ENCODE data around the gene HOXA1.

HOXA1 gene

GRCh38 chr7:27113991-27114769, 18.4 kb upstream of the HOXA1 start:
- no peaks in the 10 kb centered on the region for H3K4me1 ChIP-seq (ENCODE audit: insufficient read depth, low read length)

GRCh38 chr7:27112955-27113949, 17.5 kb upstream of the HOXA1 start:
- peaks cover 98% of the 10 kb centered on the region for H3K27me3 ChIP-seq (ENCODE audit: insufficient read depth, low read length)
- no peak overlapping the region for H3K27ac ChIP-seq (ENCODE audit: low read length)
- H3K9ac ChIP-seq (ENCODE audit: low read depth, low read length), result no peak overlapping the region
- peaks cover 11% of the 10 kb centered on the region; the same call in 1 of the 2 replicates for H3K9me3 ChIP-seq (ENCODE audit: insufficient read depth, low read depth, low read length)
- H3K36me3 ChIP-seq (ENCODE audit: insufficient read depth, low read depth, low read length), result no peaks in the 10 kb centered on the region
- no peaks in the 10 kb centered on the region for H3K4me1 ChIP-seq (ENCODE audit: insufficient read depth, low read length)
- peak overlapping the region; percentile 43; the same call in 1 of the 2 replicates for H3K4me3 ChIP-seq (ENCODE audit: low read length)

More at GRCh38 chr7:27113991-27114769, 18.4 kb upstream of the HOXA1 start:
- Histone ChIP-seq H3K27ac (ENCODE audit: low read length) (no peak overlapping the region), H3K9me3 (ENCODE audit: insufficient read depth, low read depth, low read length) (peaks cover 8% of the 10 kb centered on the region; the same call in 1 of the 2 replicates), H3K27me3 (ENCODE audit: insufficient read depth, low read length) (peaks cover 98% of the 10 kb centered on the region), H3K4me3 (ENCODE audit: low read length) (no peak overlapping the region), H3K36me3 (ENCODE audit: insufficient read depth, low read depth, low read length) (no peaks in the 10 kb centered on the region), H3K9ac (ENCODE audit: low read depth, low read length) (no peak overlapping the region)

- peaks cover 11% of the 10 kb centered on the region; the same call in 1 of the 2 replicates for H3K9me3 ChIP-seq (ENCODE audit: insufficient read depth, low read depth, low read length)
- H3K36me3 ChIP-seq (ENCODE audit: insufficient read depth, low read depth, low read length), result no peaks in the 10 kb centered on the region
- no peaks in the 10 kb centered on the region for H3K4me1 ChIP-seq (ENCODE audit: insufficient read depth, low read length)
- peaks cover 98% of the 10 kb centered on the region for H3K27me3 ChIP-seq (ENCODE audit: insufficient read depth, low read length)
- H3K27ac ChIP-seq (ENCODE audit: low read length), result no peak overlapping the region
- H3K4me3 ChIP-seq (ENCODE audit: low read length), result no peak overlapping the region
- no peak overlapping the region for H3K9ac ChIP-seq (ENCODE audit: low read depth, low read length)
Measured at GRCh38 chr7:27112361-27112760, 16.6 kb upstream of the HOXA1 start.

GRCh38 chr7:27111751-27112277, 16.0 kb upstream of the HOXA1 start:
- Histone ChIP-seq H3K9me3 (ENCODE audit: insufficient read depth, low read depth, low read length) (peaks cover 11% of the 10 kb centered on the region; the same call in 1 of the 2 replicates), H3K9ac (ENCODE audit: low read depth, low read length) (no peak overlapping the region), H3K36me3 (ENCODE audit: insufficient read depth, low read depth, low read length) (no peaks in the 10 kb centered on the region), H3K4me3 (ENCODE audit: low read length) (no peak overlapping the region), H3K27ac (ENCODE audit: low read length) (no peak overlapping the region), H3K27me3 (ENCODE audit: insufficient read depth, low read length) (peaks cover 98% of the 10 kb centered on the region), H3K4me1 (ENCODE audit: insufficient read depth, low read length) (no peaks in the 10 kb centered on the region)

GRCh38 chr7:27111042-27111750, 15.4 kb upstream of the HOXA1 start:
- H3K9me3 ChIP-seq (ENCODE audit: insufficient read depth, low read depth, low read length), result peaks cover 11% of the 10 kb centered on the region; the same call in 1 of the 2 replicates
- peaks cover 98% of the 10 kb centered on the region for H3K27me3 ChIP-seq (ENCODE audit: insufficient read depth, low read length)
- no peaks in the 10 kb centered on the region for H3K4me1 ChIP-seq (ENCODE audit: insufficient read depth, low read length)
- H3K36me3 ChIP-seq (ENCODE audit: insufficient read depth, low read depth, low read length), result no peaks in the 10 kb centered on the region
- H3K9ac ChIP-seq (ENCODE audit: low read depth, low read length), result no peak overlapping the region
- H3K4me3 ChIP-seq (ENCODE audit: low read length), result 0 out of 2 replicates have a peak overlapping the region, but pooled peaks have one; percentile 42
- no peak overlapping the region for H3K27ac ChIP-seq (ENCODE audit: low read length)

GRCh38 chr7:27110186-27111031, 14.6 kb upstream of the HOXA1 start:
- Histone ChIP-seq H3K36me3 (ENCODE audit: insufficient read depth, low read depth, low read length) (no peaks in the 10 kb centered on the region), H3K9ac (ENCODE audit: low read depth, low read length) (no peak overlapping the region), H3K4me3 (ENCODE audit: low read length) (peak overlapping the region; percentile 42; the same call in 1 of the 2 replicates), H3K27me3 (ENCODE audit: insufficient read depth, low read length) (peaks cover 98% of the 10 kb centered on the region), H3K9me3 (ENCODE audit: insufficient read depth, low read depth, low read length) (peaks cover 11% of the 10 kb centered on the region; the same call in 1 of the 2 replicates), H3K27ac (ENCODE audit: low read length) (no peak overlapping the region), H3K4me1 (ENCODE audit: insufficient read depth, low read length) (no peaks in the 10 kb centered on the region)

- Histone ChIP-seq H3K9me3 (ENCODE audit: insufficient read depth, low read depth, low read length) (peaks cover 11% of the 10 kb centered on the region; the same call in 1 of the 2 replicates), H3K36me3 (ENCODE audit: insufficient read depth, low read depth, low read length) (no peaks in the 10 kb centered on the region), H3K27me3 (ENCODE audit: insufficient read depth, low read length) (peaks cover 98% of the 10 kb centered on the region), H3K4me1 (ENCODE audit: insufficient read depth, low read length) (no peaks in the 10 kb centered on the region), H3K9ac (ENCODE audit: low read depth, low read length) (no peak overlapping the region), H3K4me3 (ENCODE audit: low read length) (no peak overlapping the region), H3K27ac (ENCODE audit: low read length) (no peak overlapping the region)
Measured at GRCh38 chr7:27109466-27110185, 13.8 kb upstream of the HOXA1 start.

- H3K9me3 ChIP-seq (ENCODE audit: insufficient read depth, low read depth, low read length), result peaks cover 14% of the 10 kb centered on the region; the same call in 1 of the 2 replicates
- H3K4me3 ChIP-seq (ENCODE audit: low read length), result no peak overlapping the region
- no peak overlapping the region for H3K27ac ChIP-seq (ENCODE audit: low read length)
- no peaks in the 10 kb centered on the region for H3K4me1 ChIP-seq (ENCODE audit: insufficient read depth, low read length)
- H3K27me3 ChIP-seq (ENCODE audit: insufficient read depth, low read length), result peaks cover 100% of the 10 kb centered on the region
- H3K36me3 ChIP-seq (ENCODE audit: insufficient read depth, low read depth, low read length), result no peaks in the 10 kb centered on the region
- H3K9ac ChIP-seq (ENCODE audit: low read depth, low read length), result no peak overlapping the region
Measured at GRCh38 chr7:27108390-27109127, 12.8 kb upstream of the HOXA1 start.

- peaks cover 15% of the 10 kb centered on the region; the same call in 1 of the 2 replicates for H3K9me3 ChIP-seq (ENCODE audit: insufficient read depth, low read depth, low read length)
- H3K9ac ChIP-seq (ENCODE audit: low read depth, low read length), result no peak overlapping the region
- H3K4me3 ChIP-seq (ENCODE audit: low read length), result no peak overlapping the region
- H3K36me3 ChIP-seq (ENCODE audit: insufficient read depth, low read depth, low read length), result no peaks in the 10 kb centered on the region
- H3K27me3 ChIP-seq (ENCODE audit: insufficient read depth, low read length), result peaks cover 100% of the 10 kb centered on the region
- no peak overlapping the region for H3K27ac ChIP-seq (ENCODE audit: low read length)
- no peaks in the 10 kb centered on the region for H3K4me1 ChIP-seq (ENCODE audit: insufficient read depth, low read length)
Measured at GRCh38 chr7:27107391-27108381, 11.9 kb upstream of the HOXA1 start.
